Stimulated activated naive CD8-positive, alpha-beta T cell treated with anti-CD3 and anti-CD28 coated beads, Interleukin-15, Interleukin-2, amounts not matched to agents 100 U/mL and 50 U/mL, for 24 hours (primary cell): ENCODE data around the gene SETMAR.
"Not testable (repeated sequence)": the region's sequence is repeated elsewhere in the genome, so short reads cannot be mapped to it uniquely, and the experiment has no call there.

Experiments used
- ATAC-seq: fragments of 150-1000 bp; cut with Tn5 transposase; one replicate; pipeline ENCODE4 v1.10.0; 2021
- DNase-seq: peaks from one replicate; pipeline ENCODE4 v3.0.0; 2021

Gene SETMAR

GRCh38 chr3:4313606-4314293 is 10.6 kb downstream of the SETMAR start:
- ATAC-seq = no peak

GRCh38 chr3:4314688-4315087 is 11.5 kb downstream of the SETMAR start:
- ATAC-seq = no peak
- no peak for DNase-seq

More at GRCh38 chr3:4313606-4314293, 10.6 kb downstream of the SETMAR start:
- no peak for DNase-seq

- no peak for DNase-seq
- no peak for ATAC-seq
Observed at GRCh38 chr3:4320096-4320911, 17.1 kb downstream of the SETMAR start.

- ATAC-seq = no peak
- DNase-seq = no peak
Observed at GRCh38 chr3:4321732-4322131, 18.6 kb downstream of the SETMAR start.

GRCh38 chr3:4322635-4323034 is 19.5 kb downstream of the SETMAR start:
- ATAC-seq = no peak
- no peak for DNase-seq

GRCh38 chr3:4323246-4324027 is 20.3 kb downstream of the SETMAR start:
- DNase-seq (no peak), ATAC-seq (no peak)

- DNase-seq = no peak
- ATAC-seq = no peak
Observed at GRCh38 chr3:4326868-4327267, 23.7 kb downstream of the SETMAR start.

- DNase-seq = not testable (repeated sequence)
Observed at GRCh38 chr3:4329806-4330205, 26.6 kb downstream of the SETMAR start.

GRCh38 chr3:4332111-4332510 is 28.9 kb downstream of the SETMAR start:
- ATAC-seq = no peak

More at GRCh38 chr3:4329806-4330205, 26.6 kb downstream of the SETMAR start:
- ATAC-seq = not testable (repeated sequence)

GRCh38 chr3:4332574-4332973 is 29.4 kb downstream of the SETMAR start:
- no peak for ATAC-seq
- no peak for DNase-seq

More at GRCh38 chr3:4332111-4332510, 28.9 kb downstream of the SETMAR start:
- DNase-seq = no peak

- no peak for ATAC-seq
Observed at GRCh38 chr3:4332991-4333390, 29.8 kb downstream of the SETMAR start.

GRCh38 chr3:4334548-4334947 is 31.4 kb downstream of the SETMAR start:
- ATAC-seq = no peak
- no peak for DNase-seq

More at GRCh38 chr3:4332991-4333390, 29.8 kb downstream of the SETMAR start:
- no peak for DNase-seq

- ATAC-seq (no peak), DNase-seq (no peak)
Observed at GRCh38 chr3:4335840-4336562, 32.8 kb downstream of the SETMAR start.

GRCh38 chr3:4336850-4337546 is 33.8 kb downstream of the SETMAR start:
- DNase-seq (no peak), ATAC-seq (no peak)

GRCh38 chr3:4338751-4339150 is 35.6 kb downstream of the SETMAR start:
- DNase-seq (no peak), ATAC-seq (no peak)

GRCh38 chr3:4340077-4340410 is 36.9 kb downstream of the SETMAR start:
- ATAC-seq = no peak

GRCh38 chr3:4340411-4341335 is 37.5 kb downstream of the SETMAR start:
- no peak for ATAC-seq

More at GRCh38 chr3:4340077-4340410, 36.9 kb downstream of the SETMAR start:
- no peak for DNase-seq

GRCh38 chr3:4341336-4341675 is 38.1 kb downstream of the SETMAR start:
- ATAC-seq (no peak), DNase-seq (no peak)

More at GRCh38 chr3:4340411-4341335, 37.5 kb downstream of the SETMAR start:
- no peak for DNase-seq

GRCh38 chr3:4343258-4343657 is 40.1 kb downstream of the SETMAR start:
- DNase-seq (no peak), ATAC-seq (no peak)

GRCh38 chr3:4350789-4351163 is 47.6 kb downstream of the SETMAR start:
- ATAC-seq (peak; percentile 47), DNase-seq (peak; percentile 36)
